ENCODE results near the gene STYK1.
A peak's percentile ranks its signal among the peaks of the same experiment; 100 is the strongest.

The STYK1 gene

GRCh38 chr12:10673659-10674384 is at the start of gene STYK1:
Gene STYK1 (minus strand): TSS chr12:10674052. CDS start chr12:10634618, 39,434 bp downstream.
- H3K27me3 ChIP-seq (ENCODE audit: insufficient read depth, low read length): peaks cover 14% of the 10 kb centered on the region
- H3K9me3 ChIP-seq (ENCODE audit: low read length): no peaks in the 10 kb centered on the region
- peaks cover 6% of the 10 kb centered on the region for H3K4me1 ChIP-seq (ENCODE audit: insufficient read depth, low read length)
- no peaks in the 10 kb centered on the region for H3K36me3 ChIP-seq (ENCODE audit: insufficient read depth, low read length)
- H2AFZ ChIP-seq (ENCODE audit: low read depth, low read length): peak within 1 kb of the TSS; percentile 93
- peak within 1 kb of the TSS; percentile 44 for H3K4me3 ChIP-seq (ENCODE audit: low read length)

- peak within 1 kb of the TSS; percentile 81 for H2AFZ ChIP-seq (ENCODE audit: low read depth, low read length)
- peak within 1 kb of the TSS; percentile 60 for H3K4me3 ChIP-seq (ENCODE audit: low read length)
- no peaks in the 10 kb centered on the region for H3K9me3 ChIP-seq (ENCODE audit: low read length)
- H3K36me3 ChIP-seq (ENCODE audit: insufficient read depth, low read length): no peaks in the 10 kb centered on the region
- peaks cover 21% of the 10 kb centered on the region for H3K4me1 ChIP-seq (ENCODE audit: insufficient read depth, low read length)
- H3K27me3 ChIP-seq (ENCODE audit: insufficient read depth, low read length): peaks cover 23% of the 10 kb centered on the region
Measured at GRCh38 chr12:10722905-10723746, 49.3 kb upstream of the STYK1 start, which contains the start of gene YBX3. Gene YBX3 (minus strand): TSS chr12:10723323. CDS start chr12:10723111, 212 bp downstream.

GRCh38 chr12:10722502-10722904 is 48.7 kb upstream of the STYK1 start:
- Histone ChIP-seq H3K9me3 (ENCODE audit: low read length) (no peaks in the 10 kb centered on the region), H3K4me3 (ENCODE audit: low read length) (peak overlapping the region; percentile 60), H2AFZ (ENCODE audit: low read depth, low read length) (peak overlapping the region; percentile 81), H3K36me3 (ENCODE audit: insufficient read depth, low read length) (no peaks in the 10 kb centered on the region), H3K27me3 (ENCODE audit: insufficient read depth, low read length) (peaks cover 18% of the 10 kb centered on the region), H3K4me1 (ENCODE audit: insufficient read depth, low read length) (peaks cover 26% of the 10 kb centered on the region)

GRCh38 chr12:10721651-10722501 is 48.0 kb upstream of the STYK1 start:
- Histone ChIP-seq H3K9me3 (ENCODE audit: low read length) (no peaks in the 10 kb centered on the region), H3K27me3 (ENCODE audit: insufficient read depth, low read length) (peaks cover 14% of the 10 kb centered on the region), H3K36me3 (ENCODE audit: insufficient read depth, low read length) (no peaks in the 10 kb centered on the region), H3K4me3 (ENCODE audit: low read length) (peak overlapping the region; percentile 60), H2AFZ (ENCODE audit: low read depth, low read length) (peak overlapping the region; percentile 81), H3K4me1 (ENCODE audit: insufficient read depth, low read length) (peaks cover 29% of the 10 kb centered on the region)

- Histone ChIP-seq H3K4me3 (ENCODE audit: low read length) (peak overlapping the region; percentile 60), H3K36me3 (ENCODE audit: insufficient read depth, low read length) (no peaks in the 10 kb centered on the region), H3K4me1 (ENCODE audit: insufficient read depth, low read length) (peaks cover 34% of the 10 kb centered on the region), H2AFZ (ENCODE audit: low read depth, low read length) (no peak overlapping the region), H3K27me3 (ENCODE audit: insufficient read depth, low read length) (peaks cover 9% of the 10 kb centered on the region), H3K9me3 (ENCODE audit: low read length) (no peaks in the 10 kb centered on the region)
Measured at GRCh38 chr12:10720974-10721650, 47.3 kb upstream of the STYK1 start.

- no peak overlapping the region for H2AFZ ChIP-seq (ENCODE audit: low read depth, low read length)
- H3K36me3 ChIP-seq (ENCODE audit: insufficient read depth, low read length): peaks cover under 1% of the 10 kb centered on the region
- H3K9me3 ChIP-seq (ENCODE audit: low read length): no peaks in the 10 kb centered on the region
- H3K4me3 ChIP-seq (ENCODE audit: low read length): no peak overlapping the region
- peaks cover 34% of the 10 kb centered on the region for H3K4me1 ChIP-seq (ENCODE audit: insufficient read depth, low read length)
- no peaks in the 10 kb centered on the region for H3K27me3 ChIP-seq (ENCODE audit: insufficient read depth, low read length)
Measured at GRCh38 chr12:10719482-10719881, 45.6 kb upstream of the STYK1 start.

GRCh38 chr12:10718279-10718821 is 44.5 kb upstream of the STYK1 start:
- H3K4me3 ChIP-seq (ENCODE audit: low read length): no peak overlapping the region
- H3K4me1 ChIP-seq (ENCODE audit: insufficient read depth, low read length): peaks cover 29% of the 10 kb centered on the region
- no peak overlapping the region for H2AFZ ChIP-seq (ENCODE audit: low read depth, low read length)
- no peaks in the 10 kb centered on the region for H3K27me3 ChIP-seq (ENCODE audit: insufficient read depth, low read length)
- H3K9me3 ChIP-seq (ENCODE audit: low read length): no peaks in the 10 kb centered on the region
- peaks cover 7% of the 10 kb centered on the region for H3K36me3 ChIP-seq (ENCODE audit: insufficient read depth, low read length)

GRCh38 chr12:10717410-10717809 is 43.6 kb upstream of the STYK1 start:
- Histone ChIP-seq H3K27me3 (ENCODE audit: insufficient read depth, low read length) (no peaks in the 10 kb centered on the region), H3K4me3 (ENCODE audit: low read length) (no peak overlapping the region), H3K9me3 (ENCODE audit: low read length) (no peaks in the 10 kb centered on the region), H2AFZ (ENCODE audit: low read depth, low read length) (no peak overlapping the region), H3K36me3 (ENCODE audit: insufficient read depth, low read length) (peaks cover 12% of the 10 kb centered on the region), H3K4me1 (ENCODE audit: insufficient read depth, low read length) (peaks cover 29% of the 10 kb centered on the region)

- Histone ChIP-seq H2AFZ (ENCODE audit: low read depth, low read length) (no peak overlapping the region), H3K4me3 (ENCODE audit: low read length) (no peak overlapping the region), H3K27me3 (ENCODE audit: insufficient read depth, low read length) (no peaks in the 10 kb centered on the region), H3K4me1 (ENCODE audit: insufficient read depth, low read length) (peaks cover 28% of the 10 kb centered on the region), H3K9me3 (ENCODE audit: low read length) (no peaks in the 10 kb centered on the region), H3K36me3 (ENCODE audit: insufficient read depth, low read length) (peaks cover 16% of the 10 kb centered on the region)
Measured at GRCh38 chr12:10716704-10717315, 43.0 kb upstream of the STYK1 start.

- H3K36me3 ChIP-seq (ENCODE audit: insufficient read depth, low read length): peaks cover 16% of the 10 kb centered on the region
- peaks cover 23% of the 10 kb centered on the region for H3K4me1 ChIP-seq (ENCODE audit: insufficient read depth, low read length)
- no peak overlapping the region for H3K4me3 ChIP-seq (ENCODE audit: low read length)
- no peak overlapping the region for H2AFZ ChIP-seq (ENCODE audit: low read depth, low read length)
- H3K27me3 ChIP-seq (ENCODE audit: insufficient read depth, low read length): no peaks in the 10 kb centered on the region
- no peaks in the 10 kb centered on the region for H3K9me3 ChIP-seq (ENCODE audit: low read length)
Measured at GRCh38 chr12:10716277-10716676, 42.4 kb upstream of the STYK1 start.

- Histone ChIP-seq H3K4me1 (ENCODE audit: insufficient read depth, low read length) (peaks cover 17% of the 10 kb centered on the region), H3K9me3 (ENCODE audit: low read length) (no peaks in the 10 kb centered on the region), H3K36me3 (ENCODE audit: insufficient read depth, low read length) (peaks cover 18% of the 10 kb centered on the region), H3K27me3 (ENCODE audit: insufficient read depth, low read length) (no peaks in the 10 kb centered on the region), H2AFZ (ENCODE audit: low read depth, low read length) (no peak overlapping the region), H3K4me3 (ENCODE audit: low read length) (no peak overlapping the region)
Measured at GRCh38 chr12:10715491-10715890, 41.6 kb upstream of the STYK1 start.

- no peak overlapping the region for H3K4me3 ChIP-seq (ENCODE audit: low read length)
- H3K36me3 ChIP-seq (ENCODE audit: insufficient read depth, low read length): peaks cover 52% of the 10 kb centered on the region
- no peaks in the 10 kb centered on the region for H3K27me3 ChIP-seq (ENCODE audit: insufficient read depth, low read length)
- no peaks in the 10 kb centered on the region for H3K9me3 ChIP-seq (ENCODE audit: low read length)
- H3K4me1 ChIP-seq (ENCODE audit: insufficient read depth, low read length): no peaks in the 10 kb centered on the region
- H2AFZ ChIP-seq (ENCODE audit: low read depth, low read length): no peak overlapping the region
Measured at GRCh38 chr12:10709808-10710207, 36.0 kb upstream of the STYK1 start.

Measured in neuron (in vitro differentiated cells).